HG02870 (cell line): ENCODE results near the gene SGCE.
"Not testable (repeated sequence)": the region's sequence is repeated elsewhere in the genome, so short reads cannot be mapped to it uniquely, and the experiment has no call there.

Source experiments
- ATAC-seq: cut with Tn5 transposase; IDR thresholded peaks from one replicate; pipeline ENCODE4 v1.9.1; 2021; ENCODE audit warnings: mild to moderate bottlenecking, moderate library complexity; ENCODE audit not compliant: unreplicated experiment

The SGCE gene, protein sequence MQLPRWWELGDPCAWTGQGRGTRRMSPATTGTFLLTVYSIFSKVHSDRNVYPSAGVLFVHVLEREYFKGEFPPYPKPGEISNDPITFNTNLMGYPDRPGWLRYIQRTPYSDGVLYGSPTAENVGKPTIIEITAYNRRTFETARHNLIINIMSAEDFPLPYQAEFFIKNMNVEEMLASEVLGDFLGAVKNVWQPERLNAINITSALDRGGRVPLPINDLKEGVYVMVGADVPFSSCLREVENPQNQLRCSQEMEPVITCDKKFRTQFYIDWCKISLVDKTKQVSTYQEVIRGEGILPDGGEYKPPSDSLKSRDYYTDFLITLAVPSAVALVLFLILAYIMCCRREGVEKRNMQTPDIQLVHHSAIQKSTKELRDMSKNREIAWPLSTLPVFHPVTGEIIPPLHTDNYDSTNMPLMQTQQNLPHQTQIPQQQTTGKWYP

DNA sequence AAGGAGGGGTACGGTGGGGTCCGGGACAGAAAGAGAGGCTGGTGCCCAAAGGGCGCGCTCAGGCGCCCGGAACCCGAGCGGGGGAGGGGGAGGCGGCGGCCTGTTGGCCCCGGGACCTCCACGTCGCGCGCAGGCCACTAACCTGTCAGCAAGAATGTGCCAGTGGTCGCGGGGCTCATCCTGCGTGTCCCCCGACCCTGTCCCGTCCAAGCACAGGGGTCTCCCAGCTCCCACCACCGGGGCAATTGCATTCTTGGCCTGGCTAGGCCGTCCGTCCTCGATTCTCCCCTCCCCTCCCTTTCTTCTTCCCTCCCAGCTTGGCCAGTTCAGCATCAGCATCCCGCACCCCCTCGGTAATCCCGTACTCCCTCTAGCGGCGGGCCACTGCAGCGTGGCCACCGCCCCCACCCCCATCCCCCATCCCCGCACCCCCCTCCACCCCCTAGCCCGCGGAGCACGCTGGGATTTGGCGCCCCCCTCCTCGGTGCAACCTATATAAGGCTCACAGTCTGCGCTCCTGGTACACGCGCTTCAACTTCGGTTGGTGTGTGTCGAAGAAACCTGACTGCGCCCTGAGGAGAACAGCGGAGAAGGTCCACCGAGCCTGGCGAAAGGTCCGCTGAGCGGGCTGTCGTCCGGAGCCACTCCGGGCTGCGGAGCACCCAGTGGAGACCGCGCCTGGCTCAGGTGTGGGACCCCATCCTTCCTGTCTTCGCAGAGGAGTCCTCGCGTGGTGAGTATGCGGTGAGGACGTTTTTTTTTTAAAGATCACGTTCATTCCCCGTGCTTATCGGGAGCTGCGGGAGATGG lies at the start of gene SGCE:
TSS of gene SGCE (minus strand) at position 286 of the 810 bp plus-strand sequence. CDS start at position 251, 35 bp downstream.
- no peak for ATAC-seq

GRCh38 chr7:94705155-94706021 lies 49.5 kb upstream of the SGCE start:
- ATAC-seq: not testable (repeated sequence)

GRCh38 chr7:94701555-94701973 lies 45.6 kb upstream of the SGCE start:
- no peak for ATAC-seq

GRCh38 chr7:94700926-94701554 lies 45.1 kb upstream of the SGCE start:
- no peak for ATAC-seq

GRCh38 chr7:94698275-94698674 lies 42.3 kb upstream of the SGCE start:
- ATAC-seq: no peak

DNA sequence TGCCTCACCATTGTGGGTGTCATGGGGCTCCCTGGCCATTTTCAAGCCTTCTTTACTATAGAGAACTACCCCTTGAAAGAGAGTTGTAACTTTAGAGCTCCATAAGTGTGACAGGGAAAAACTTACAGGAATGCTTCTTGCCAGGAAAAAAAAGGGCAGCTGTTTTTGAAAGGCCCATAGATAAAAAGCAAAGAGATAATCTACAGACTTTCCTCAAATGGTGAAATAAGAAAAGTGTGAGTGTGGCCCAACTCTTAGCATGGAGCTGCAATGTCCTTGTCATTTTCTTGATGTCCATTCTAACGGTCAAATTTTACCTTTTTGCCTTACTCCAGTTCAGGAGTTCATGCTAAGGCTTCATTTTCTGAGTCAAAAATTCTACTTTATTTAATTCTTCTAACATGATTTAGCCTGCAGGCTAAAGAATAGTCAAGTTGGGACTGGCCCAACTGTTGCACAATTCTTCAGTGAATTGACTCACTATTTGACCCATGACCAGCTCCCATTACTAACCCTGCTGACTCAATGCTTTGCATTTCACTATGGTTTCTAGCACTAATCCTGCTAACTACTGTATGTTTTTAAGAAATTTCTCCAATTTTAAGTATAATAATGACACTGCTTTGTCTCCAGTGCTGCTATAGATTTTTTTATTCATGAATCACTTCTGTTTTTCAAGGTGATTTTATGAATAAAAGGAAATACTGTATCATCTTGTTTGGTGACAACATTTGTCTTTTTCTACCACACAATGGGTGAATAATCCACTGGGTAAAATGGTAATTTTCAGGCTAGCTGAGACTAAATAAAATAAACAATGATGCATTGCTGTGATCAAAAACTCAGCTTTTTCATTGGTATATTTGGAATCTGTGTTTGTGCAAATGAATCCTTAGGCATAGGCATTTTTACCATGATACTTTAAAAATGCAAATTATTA lies 41.4 kb upstream of the SGCE start:
- ATAC-seq: no peak

GRCh38 chr7:94687810-94688209 lies 31.9 kb upstream of the SGCE start:
- ATAC-seq: no peak

DNA sequence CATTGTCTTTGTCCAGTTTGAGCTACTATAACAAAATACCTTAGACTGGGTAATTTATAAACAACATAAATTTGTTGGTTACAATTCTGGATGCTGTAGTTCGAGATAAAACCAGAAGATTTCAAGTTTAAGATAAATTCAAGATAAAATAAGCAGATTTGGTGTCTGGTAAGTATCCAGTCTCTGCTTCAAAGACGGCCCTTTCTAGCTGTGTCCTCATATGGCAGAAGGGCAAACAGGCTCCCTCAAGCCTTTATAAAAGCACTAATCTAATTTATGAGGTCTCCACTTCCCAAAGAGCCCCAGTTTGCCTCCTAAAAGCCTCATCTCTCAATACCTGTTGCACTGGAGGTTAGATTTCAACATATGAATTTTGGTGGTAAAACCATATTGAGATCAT lies 31.1 kb upstream of the SGCE start:
- no peak for ATAC-seq

DNA sequence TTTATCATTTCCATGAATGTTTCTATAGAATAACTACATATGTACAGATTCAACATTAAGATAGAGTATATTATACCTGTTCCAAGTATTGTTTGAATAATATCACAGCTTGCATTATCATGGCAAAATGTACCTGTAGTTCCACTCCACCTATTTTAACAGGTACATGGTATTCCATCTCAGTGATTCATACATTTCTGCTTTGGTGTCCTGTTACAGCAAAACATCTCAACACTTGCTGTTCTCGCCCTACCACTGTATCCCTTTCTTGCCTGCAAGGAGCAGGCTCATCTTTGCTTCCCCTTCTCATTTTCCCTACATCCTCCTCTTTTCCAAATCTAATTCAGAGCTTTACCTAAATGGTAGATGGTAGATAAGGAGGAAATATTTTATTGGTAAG lies 27.1 kb upstream of the SGCE start:
- no peak for ATAC-seq

DNA sequence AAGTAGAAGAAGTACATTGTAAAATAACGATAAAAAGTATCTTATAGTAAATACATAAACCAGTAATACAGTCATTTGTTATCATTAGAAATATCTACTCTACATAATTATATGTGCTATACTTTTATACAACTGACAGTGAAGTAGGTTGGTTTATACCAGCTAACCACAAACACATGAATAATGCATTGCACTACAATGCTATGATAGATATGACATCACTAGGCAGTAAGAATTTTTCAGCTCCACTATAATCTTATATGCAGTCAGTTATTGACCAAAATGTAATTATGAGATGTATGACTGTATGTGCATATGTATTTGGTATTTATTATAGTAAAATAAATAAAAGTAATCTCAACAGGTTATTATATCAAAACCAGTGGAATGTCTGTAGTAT lies 23.4 kb upstream of the SGCE start:
- no peak for ATAC-seq

- ATAC-seq: no peak
Observed at GRCh38 chr7:94676431-94676830, 20.5 kb upstream of the SGCE start.

- ATAC-seq: no peak
Observed at GRCh38 chr7:94675356-94675755, 19.4 kb upstream of the SGCE start.

- no peak for ATAC-seq
Observed at GRCh38 chr7:94671444-94672235, 15.7 kb upstream of the SGCE start.

- ATAC-seq: no peak
Observed at GRCh38 chr7:94669773-94670495, 14.0 kb upstream of the SGCE start.

DNA sequence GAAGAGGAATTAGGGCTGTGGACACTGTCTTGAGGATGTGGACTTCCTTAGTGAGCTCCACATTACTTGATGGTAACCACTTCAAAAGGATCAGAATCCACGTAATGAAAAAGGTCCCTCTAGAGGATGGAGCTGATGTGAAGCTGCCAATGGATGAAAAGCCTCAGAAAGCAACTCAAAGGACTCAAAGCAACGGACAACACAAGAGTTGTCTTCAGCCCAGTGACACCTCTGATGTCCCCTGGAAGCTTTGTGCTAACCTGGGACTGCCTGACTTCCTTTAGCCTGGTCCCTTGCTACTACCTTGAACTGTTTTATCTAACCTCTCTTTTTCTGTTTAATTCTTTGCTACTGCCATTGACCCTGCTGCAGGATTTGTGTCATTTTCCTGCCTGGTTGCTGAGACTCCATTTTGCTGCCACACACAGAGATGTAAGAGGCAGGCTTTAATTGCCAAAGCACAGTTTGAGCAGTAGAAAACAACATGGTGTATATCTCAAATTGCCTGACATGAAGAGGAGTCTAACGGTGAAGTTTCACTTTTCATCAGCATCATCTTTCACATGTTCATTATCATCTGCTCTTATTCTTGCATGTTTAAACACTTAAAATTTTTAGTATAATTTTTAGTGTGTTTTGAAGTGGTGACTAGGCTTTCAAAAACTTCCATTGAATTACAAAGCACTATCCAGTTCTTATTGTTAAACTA lies 11.1 kb upstream of the SGCE start:
- ATAC-seq: peak; percentile 77

GRCh38 chr7:94665426-94665825 lies 9.5 kb upstream of the SGCE start:
- ATAC-seq: no peak

DNA sequence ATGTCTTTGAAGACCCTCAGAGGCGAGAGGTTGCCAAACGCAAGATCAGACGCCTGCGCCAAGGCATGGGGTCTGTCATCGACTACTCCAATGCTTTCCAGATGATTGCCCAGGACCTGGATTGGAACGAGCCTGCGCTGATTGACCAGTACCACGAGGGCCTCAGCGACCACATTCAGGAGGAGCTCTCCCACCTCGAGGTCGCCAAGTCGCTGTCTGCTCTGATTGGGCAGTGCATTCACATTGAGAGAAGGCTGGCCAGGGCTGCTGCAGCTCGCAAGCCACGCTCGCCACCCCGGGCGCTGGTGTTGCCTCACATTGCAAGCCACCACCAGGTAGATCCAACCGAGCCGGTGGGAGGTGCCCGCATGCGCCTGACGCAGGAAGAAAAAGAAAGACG lies 8.1 kb upstream of the SGCE start:
- no peak for ATAC-seq
